Smooth muscle cell (in vitro differentiated cells): ENCODE results near the gene EVA1A. TPM values are rescaled to one million over a fixed set of nuclear protein-coding genes. Genes with fewer than 3 reads are reported as not detected.

ENCODE experiments used
- DNase-seq: peaks from one replicate; lab custom pipeline; 2025; ENCODE audit not compliant: unreplicated experiment; lab: John Stamatoyannopoulos, UW
- H2AFZ ChIP-seq: fragments of 200-600 bp; sonication (generic); 2 replicates; pipeline ENCODE4 v1.6.0; 2016; ENCODE audit warnings: antibody characterized with exemption, low read depth, mild to moderate bottlenecking
- H3F3A ChIP-seq: fragments of 200-600 bp; sonication (generic); 2 replicates; pipeline ENCODE4 v1.6.0; 2017; ENCODE audit warnings: antibody characterized with exemption, low read depth
- H3K27ac ChIP-seq: fragments of 200-600 bp; sonication (generic); 2 replicates; pipeline ENCODE4 v1.5.1; 2016; ENCODE audit warnings: low read depth, mild to moderate bottlenecking
- H3K27me3 ChIP-seq: fragments of 200-600 bp; sonication (generic); 2 replicates; pipeline ENCODE4 v1.6.1; 2016; ENCODE audit warnings: low read depth, mild to moderate bottlenecking
- H3K36me3 ChIP-seq: fragments of 200-600 bp; sonication (generic); 2 replicates; pipeline ENCODE4 v1.5.1; 2016; ENCODE audit warnings: low read depth
- H3K4me1 ChIP-seq: fragments of 200-600 bp; sonication (generic); 2 replicates; pipeline ENCODE4 v1.5.1; 2016; ENCODE audit warnings: low read depth
- H3K4me2 ChIP-seq: fragments of 200-600 bp; sonication (generic); 2 replicates; pipeline ENCODE4 v1.6.0; 2016; ENCODE audit warnings: mild to moderate bottlenecking
- H3K4me3 ChIP-seq: fragments of 200-600 bp; sonication (generic); 2 replicates; pipeline ENCODE4 v1.5.1; 2016; ENCODE audit warnings: mild to moderate bottlenecking
- H3K79me2 ChIP-seq: fragments of 200-600 bp; sonication (generic); 2 replicates; pipeline ENCODE4 v1.6.0; 2016; ENCODE audit warnings: low read depth, mild to moderate bottlenecking
- H3K9ac ChIP-seq: fragments of 200-600 bp; sonication (generic); 2 replicates; pipeline ENCODE4 v1.6.0; 2016; ENCODE audit warnings: low read depth
- H3K9me3 ChIP-seq: fragments of 200-600 bp; sonication (generic); replicated peaks from 2 replicates; pipeline ENCODE4 v1.5.1; 2016; ENCODE audit warnings: low read depth
- H4K20me1 ChIP-seq: fragments of 200-600 bp; sonication (generic); 2 replicates; pipeline ENCODE4 v1.6.0; 2016; ENCODE audit warnings: low read depth
- CTCF ChIP-seq: fragments of 200-600 bp; sonication (generic); IDR thresholded peaks from 2 replicates; pipeline ENCODE4 v1.5.1; 2017; ENCODE audit warnings: borderline replicate concordance, mild to moderate bottlenecking, antibody characterized with exemption; ENCODE audit not compliant: insufficient read depth, poor library complexity, severe bottlenecking
- WGBS: methylation state at CpG from one replicate; pipeline ENCODE4 v1.1.7; 2016; ENCODE audit warnings: low lambda C conversion rate; 5-methylcytosine and 5-hydroxymethylcytosine counted together
- polyA plus RNA-seq: library from polyadenylated mRNA; unstranded; fragments of >200 nt; fragmentation: Nextera tagmentation; extraction: Ambion mirVana; gene quantifications from 2 replicates; pipeline ENCODE4 v1.2.1, GENCODE V29; 2016
- total RNA-seq: library from RNA; depleted of rRNA; stranded (reverse); fragments of >200 nt; gene quantifications from 2 replicates; pipeline ENCODE4 v1.2.3, GENCODE V29; 2014

The EVA1A gene
- total and polyA plus RNA-seq, 2 experiments from 2014 or later, result 84.1 to 89.2 TPM

- Histone ChIP-seq H3K4me3 (no peak overlapping the region), H3K36me3 (no peaks in the 10 kb centered on the region), H3K9ac (no peak overlapping the region), H4K20me1 (peaks cover 71% of the 10 kb centered on the region), H3F3A (no peaks in the 10 kb centered on the region), H3K27ac (no peak overlapping the region), H3K79me2 (peaks cover 17% of the 10 kb centered on the region), H3K4me2 (no peak overlapping the region), H2AFZ (no peak overlapping the region), H3K27me3 (no peaks in the 10 kb centered on the region), H3K9me3 (no peaks in the 10 kb centered on the region), H3K4me1 (no peaks in the 10 kb centered on the region)
- WGBS, result 93% methylated on average over 2 of the region's 2 CpGs
- no peak for TF ChIP-seq CTCF
- DNase-seq, result no peak
Measured at GRCh38 chr2:75545922-75546321, 14.8 kb downstream of the EVA1A start.

GRCh38 chr2:75545387-75545786 is 15.4 kb downstream of the EVA1A start:
- Histone ChIP-seq H3F3A (no peaks in the 10 kb centered on the region), H3K4me2 (no peak overlapping the region), H3K4me3 (no peak overlapping the region), H3K79me2 (peaks cover 17% of the 10 kb centered on the region), H4K20me1 (peaks cover 76% of the 10 kb centered on the region), H3K9me3 (no peaks in the 10 kb centered on the region), H2AFZ (no peak overlapping the region), H3K27ac (no peak overlapping the region), H3K9ac (no peak overlapping the region), H3K27me3 (no peaks in the 10 kb centered on the region), H3K4me1 (no peaks in the 10 kb centered on the region), H3K36me3 (no peaks in the 10 kb centered on the region)
- DNase-seq, result no peak
- TF ChIP-seq CTCF, result no peak
- 93% methylated on average over 3 of the region's 3 CpGs for WGBS

- WGBS, result 98% methylated on average over 4 of the region's 4 CpGs
- Histone ChIP-seq H3K4me3 (no peak overlapping the region), H3K36me3 (no peaks in the 10 kb centered on the region), H3K4me1 (no peaks in the 10 kb centered on the region), H3F3A (no peaks in the 10 kb centered on the region), H2AFZ (no peak overlapping the region), H3K9me3 (no peaks in the 10 kb centered on the region), H3K4me2 (no peak overlapping the region), H3K27ac (no peak overlapping the region), H3K9ac (no peak overlapping the region), H3K27me3 (no peaks in the 10 kb centered on the region), H4K20me1 (peaks cover 75% of the 10 kb centered on the region), H3K79me2 (peaks cover 22% of the 10 kb centered on the region)
- TF ChIP-seq CTCF, result no peak
- no peak for DNase-seq
Measured at GRCh38 chr2:75543446-75543845, 17.3 kb downstream of the EVA1A start.

- H3K36me3 ChIP-seq, result no peaks in the 10 kb centered on the region
- no peak for DNase-seq
- no peak overlapping the region for H3K4me3 ChIP-seq
- H3K27ac ChIP-seq, result no peak overlapping the region
- H3K9ac ChIP-seq, result no peak overlapping the region
- H3K4me1 ChIP-seq, result no peaks in the 10 kb centered on the region
- H3K27me3 ChIP-seq, result no peaks in the 10 kb centered on the region
- no peak overlapping the region for H3K4me2 ChIP-seq
- H4K20me1 ChIP-seq, result peaks cover 68% of the 10 kb centered on the region
- H3K79me2 ChIP-seq, result peaks cover 23% of the 10 kb centered on the region
- no peaks in the 10 kb centered on the region for H3F3A ChIP-seq
- no peak for TF ChIP-seq CTCF
- WGBS, result 100% methylated on average over 3 of the region's 3 CpGs
- H2AFZ ChIP-seq, result no peak overlapping the region
- H3K9me3 ChIP-seq, result no peaks in the 10 kb centered on the region
Measured at GRCh38 chr2:75541430-75541829, 19.3 kb downstream of the EVA1A start.
